ENCODE data around the gene CIC. TPM values are rescaled to one million over a fixed set of nuclear protein-coding genes. Genes with fewer than 3 reads are reported as not detected.

The CIC gene
- total RNA-seq (10 to 100 TPM; 84.7 to 87.4 TPM), polyA plus RNA-seq (1 to 10 TPM in 2 of 3 donors, under 1 TPM in 1; 0.43 to 1.8 (median 1.3) TPM), total RNA-seq (71.0 to 161 (median 135) reads per million in 6 experiments)

- POLR2A ChIA-PET, result interaction anchor here (0.6 to 4.9 kb wide), 8 partner anchors 13 to 827 kb away, joined by 3 to 59 read pairs (median 8); partner anchors contain the start of genes GSK3A, PAFAH1B3 and PRR19
- H3K27ac Mint-ChIP-seq, result peak within 1 kb of the TSS in 5 of 10 donors; percentile 97 to 99 (median 99)
- H3K36me3 Mint-ChIP-seq, result peaks cover 0 to 10% (median 0%) of the 10 kb centered on the region in 3 donors
- DNase-seq, result peak; percentile 97 to 100 (median 100)
- H3K9me3 Mint-ChIP-seq, result no peaks in the 10 kb centered on the region
- H3K27me3 Mint-ChIP-seq, result no peaks in the 10 kb centered on the region
- ATAC-seq, result peak; percentile 81 to 82
- H3K4me1 Mint-ChIP-seq, result peaks cover 0 to 37% (median 25%) of the 10 kb centered on the region in 4 donors
- H3K4me3 Mint-ChIP-seq, result peak within 1 kb of the TSS in 6 of 10 donors; percentile 90 to 98 (median 94)
These were observed at the start of gene CIC for GRCh38 chr19:42268704-42269477. Gene CIC, plus strand, starts transcription at chr19:42269252. Its CDS starts 2,532 bp downstream, at chr19:42271784.

GRCh38 chr19:42219812-42220750 lies 49.0 kb upstream of the CIC start, which contains the start of gene ZNF526:
Gene ZNF526, plus strand, starts transcription at chr19:42220312. Its CDS starts 4,092 bp downstream, at chr19:42224404.
- H3K4me3 Mint-ChIP-seq, result peak within 1 kb of the TSS; percentile 96 to 100 (median 100)
- H3K4me1 Mint-ChIP-seq, result peaks cover 36 to 69% (median 64%) of the 10 kb centered on the region in 4 donors
- peak; percentile 93 to 98 (median 96) for DNase-seq
- peaks cover 0 to 22% (median 3%) of the 10 kb centered on the region in 3 donors for H3K36me3 Mint-ChIP-seq
- H3K9me3 Mint-ChIP-seq, result no peaks in the 10 kb centered on the region
- ATAC-seq, result peak; percentile 82 to 84
- POLR2A ChIA-PET, result interaction anchor here (0.8 to 2.7 kb wide), 8 partner anchors 8 to 31 kb away, joined by 3 to 26 read pairs (median 4); partner anchors contain the start of gene GSK3A
- H3K27ac Mint-ChIP-seq, result peak within 1 kb of the TSS; percentile 94 to 100 (median 98)
- peaks cover 0 to 2% (median 0%) of the 10 kb centered on the region in 5 donors for H3K27me3 Mint-ChIP-seq

- Mint-ChIP-seq H3K4me1 (peaks cover 30 to 63% (median 57%) of the 10 kb centered on the region in 4 donors), H3K9me3 (no peaks in the 10 kb centered on the region), H3K27ac (peak overlapping the region in 9 of 10 donors; percentile 76 to 100 (median 98)), H3K27me3 (peaks cover 0 to 2% (median 0%) of the 10 kb centered on the region in 5 donors), H3K4me3 (peak overlapping the region; percentile 96 to 100 (median 100)), H3K36me3 (peaks cover 0 to 21% (median 3%) of the 10 kb centered on the region in 3 donors)
- no peak for DNase-seq
- no peak for ATAC-seq
- POLR2A ChIA-PET, result interaction anchor here (1.0 to 2.7 kb wide), 4 partner anchors 14 to 30 kb away, joined by 3 to 26 read pairs (median 4); partner anchors contain the start of gene GSK3A
These were observed 48.3 kb upstream of the CIC start for GRCh38 chr19:42220751-42221097.

GRCh38 chr19:42224940-42225717 lies 43.9 kb upstream of the CIC start:
- POLR2A ChIA-PET, result interaction anchor here (1.1 kb wide), 1 partner anchor 10 kb away, joined by 5 read pairs; no protein-coding TSS in a partner anchor
- ATAC-seq, result no peak
- Mint-ChIP-seq H3K27ac (no peak overlapping the region), H3K4me3 (no peak overlapping the region), H3K4me1 (peaks cover 23 to 54% (median 38%) of the 10 kb centered on the region in 4 donors), H3K9me3 (no peaks in the 10 kb centered on the region), H3K27me3 (no peaks in the 10 kb centered on the region), H3K36me3 (peaks cover 0 to 50% (median 8%) of the 10 kb centered on the region in 3 donors)
- DNase-seq, result no peak

GRCh38 chr19:42225718-42226292 lies 43.2 kb upstream of the CIC start:
- Mint-ChIP-seq H3K27me3 (no peaks in the 10 kb centered on the region), H3K4me1 (peaks cover 19 to 47% (median 31%) of the 10 kb centered on the region in 4 donors), H3K4me3 (no peak overlapping the region), H3K9me3 (no peaks in the 10 kb centered on the region), H3K36me3 (peaks cover 0 to 55% (median 8%) of the 10 kb centered on the region in 3 donors), H3K27ac (peak overlapping the region in 1 of 10 donors; percentile 5)
- no peak for DNase-seq
- POLR2A ChIA-PET, result no interaction called here
- ATAC-seq, result no peak

GRCh38 chr19:42226886-42227285 lies 42.2 kb upstream of the CIC start:
- POLR2A ChIA-PET, result interaction anchor here (0.5 kb wide), 1 partner anchor 10 kb away, joined by 6 read pairs; no protein-coding TSS in a partner anchor
- Mint-ChIP-seq H3K27me3 (no peaks in the 10 kb centered on the region), H3K4me1 (peaks cover 19 to 48% (median 27%) of the 10 kb centered on the region in 4 donors), H3K36me3 (peaks cover 0 to 66% (median 8%) of the 10 kb centered on the region in 3 donors), H3K9me3 (no peaks in the 10 kb centered on the region), H3K27ac (peak overlapping the region in 1 of 10 donors; percentile 5), H3K4me3 (no peak overlapping the region)
- DNase-seq (no peak), ATAC-seq (no peak)

- H3K9me3 Mint-ChIP-seq, result no peaks in the 10 kb centered on the region
- ATAC-seq (no peak), DNase-seq (no peak)
- peak overlapping the region in 3 of 10 donors; percentile 36 to 75 (median 56) for H3K27ac Mint-ChIP-seq
- H3K27me3 Mint-ChIP-seq, result no peaks in the 10 kb centered on the region
- H3K4me3 Mint-ChIP-seq, result no peak overlapping the region
- POLR2A ChIA-PET, result interaction anchor here (0.9 to 1.3 kb wide), 3 partner anchors 8 to 13 kb away, joined by 3 to 4 read pairs (median 3); no protein-coding TSS in a partner anchor
- peaks cover 0 to 80% (median 8%) of the 10 kb centered on the region in 3 donors for H3K36me3 Mint-ChIP-seq
- H3K4me1 Mint-ChIP-seq, result peaks cover 7 to 45% (median 21%) of the 10 kb centered on the region in 4 donors
These were observed 40.4 kb upstream of the CIC start for GRCh38 chr19:42228641-42229040.

- POLR2A ChIA-PET, result interaction anchor here (1.2 kb wide), 1 partner anchor 11 kb away, joined by 3 read pairs; no protein-coding TSS in a partner anchor
- no peak overlapping the region for H3K4me3 Mint-ChIP-seq
- peaks cover 0 to 84% (median 8%) of the 10 kb centered on the region in 3 donors for H3K36me3 Mint-ChIP-seq
- DNase-seq, result no peak
- peak overlapping the region in 5 of 10 donors; percentile 28 to 68 (median 56) for H3K27ac Mint-ChIP-seq
- H3K9me3 Mint-ChIP-seq, result no peaks in the 10 kb centered on the region
- H3K4me1 Mint-ChIP-seq, result peaks cover 7 to 42% (median 22%) of the 10 kb centered on the region in 4 donors
- H3K27me3 Mint-ChIP-seq, result no peaks in the 10 kb centered on the region
- no peak for ATAC-seq
These were observed 39.7 kb upstream of the CIC start for GRCh38 chr19:42229301-42229854.

- Mint-ChIP-seq H3K27ac (peak overlapping the region in 4 of 10 donors; percentile 28 to 68 (median 65)), H3K9me3 (no peaks in the 10 kb centered on the region), H3K36me3 (peaks cover 0 to 86% (median 5%) of the 10 kb centered on the region in 3 donors), H3K4me3 (no peak overlapping the region), H3K27me3 (no peaks in the 10 kb centered on the region), H3K4me1 (peaks cover 7 to 42% (median 21%) of the 10 kb centered on the region in 4 donors)
- ATAC-seq, result no peak
- no peak for DNase-seq
- POLR2A ChIA-PET, result interaction anchor here (1.2 kb wide), 1 partner anchor 11 kb away, joined by 3 read pairs; no protein-coding TSS in a partner anchor
These were observed 39.1 kb upstream of the CIC start for GRCh38 chr19:42229855-42230351.

- no peaks in the 10 kb centered on the region for H3K27me3 Mint-ChIP-seq
- POLR2A ChIA-PET, result interaction anchor here (1.2 kb wide), 1 partner anchor 10 kb away, joined by 3 read pairs; no protein-coding TSS in a partner anchor
- peak overlapping the region in 3 of 10 donors; percentile 22 to 64 (median 33) for H3K27ac Mint-ChIP-seq
- no peak overlapping the region for H3K4me3 Mint-ChIP-seq
- no peak for ATAC-seq
- DNase-seq, result no peak
- H3K4me1 Mint-ChIP-seq, result peaks cover 7 to 42% (median 23%) of the 10 kb centered on the region in 4 donors
- no peaks in the 10 kb centered on the region for H3K9me3 Mint-ChIP-seq
- H3K36me3 Mint-ChIP-seq, result peaks cover 0 to 87% (median 5%) of the 10 kb centered on the region in 3 donors
These were observed 38.5 kb upstream of the CIC start for GRCh38 chr19:42230571-42230970.

All from naive thymus-derived CD8-positive, alpha-beta T cell (primary cell).